Hypothalamus (tissue), 51 donors: ENCODE results near the gene MND1.
"Not testable (repeated sequence)": the region's sequence is repeated elsewhere in the genome, so short reads cannot be mapped to it uniquely, and the experiment has no call there.

Source experiments
- DNase-seq, 51 donors: peaks; one replicate each; lab custom pipeline; 2025; lab: John Stamatoyannopoulos, UW

MND1 gene

GRCh38 chr4:153398713-153399112, 54.2 kb downstream of the MND1 start:
- no peak for DNase-seq

- no peak for DNase-seq
These were observed 54.9 kb downstream of the MND1 start for GRCh38 chr4:153399358-153399757.

GRCh38 chr4:153401501-153401900, 57.0 kb downstream of the MND1 start:
- DNase-seq: no peak

- no peak for DNase-seq
These were observed 57.9 kb downstream of the MND1 start for GRCh38 chr4:153402366-153402765.

GRCh38 chr4:153403726-153404125, 59.2 kb downstream of the MND1 start:
- DNase-seq: no peak

GRCh38 chr4:153407906-153408305, 63.4 kb downstream of the MND1 start:
- DNase-seq: no peak

GRCh38 chr4:153408932-153409331, 64.4 kb downstream of the MND1 start:
- DNase-seq: no peak

GRCh38 chr4:153409412-153409811, 64.9 kb downstream of the MND1 start:
- no peak for DNase-seq

- no peak for DNase-seq
These were observed 65.5 kb downstream of the MND1 start for GRCh38 chr4:153409924-153410501.

GRCh38 chr4:153413842-153414241, 69.4 kb downstream of the MND1 start:
- no peak for DNase-seq

- not testable (repeated sequence) for DNase-seq
These were observed 72.0 kb downstream of the MND1 start for GRCh38 chr4:153416456-153416855.

GRCh38 chr4:153418121-153418520, 73.6 kb downstream of the MND1 start:
- DNase-seq: no peak

GRCh38 chr4:153418558-153418957, 74.1 kb downstream of the MND1 start:
- no peak for DNase-seq

GRCh38 chr4:153419029-153419428, 74.5 kb downstream of the MND1 start:
- DNase-seq: no peak

GRCh38 chr4:153419673-153420278, 75.3 kb downstream of the MND1 start:
- DNase-seq: no peak

- DNase-seq: no peak
These were observed 75.9 kb downstream of the MND1 start for GRCh38 chr4:153420361-153420760.

GRCh38 chr4:153421941-153422340, 77.5 kb downstream of the MND1 start:
- DNase-seq: no peak

- no peak for DNase-seq
These were observed 81.9 kb downstream of the MND1 start for GRCh38 chr4:153426207-153426885.

GRCh38 chr4:153427363-153428071, 83.0 kb downstream of the MND1 start:
- DNase-seq: no peak

GRCh38 chr4:153428941-153429475, 84.5 kb downstream of the MND1 start:
- no peak for DNase-seq
